HG03159 (cell line): ENCODE measurements around the gene AFP.
"Not testable (repeated sequence)": the region's sequence is repeated elsewhere in the genome, so short reads cannot be mapped to it uniquely, and the experiment has no call there.

Experiments
- ATAC-seq: cut with Tn5 transposase; IDR thresholded peaks from one replicate; pipeline ENCODE4 v1.9.1; 2021; ENCODE audit warnings: mild to moderate bottlenecking, moderate library complexity; ENCODE audit not compliant: unreplicated experiment

Gene AFP

DNA sequence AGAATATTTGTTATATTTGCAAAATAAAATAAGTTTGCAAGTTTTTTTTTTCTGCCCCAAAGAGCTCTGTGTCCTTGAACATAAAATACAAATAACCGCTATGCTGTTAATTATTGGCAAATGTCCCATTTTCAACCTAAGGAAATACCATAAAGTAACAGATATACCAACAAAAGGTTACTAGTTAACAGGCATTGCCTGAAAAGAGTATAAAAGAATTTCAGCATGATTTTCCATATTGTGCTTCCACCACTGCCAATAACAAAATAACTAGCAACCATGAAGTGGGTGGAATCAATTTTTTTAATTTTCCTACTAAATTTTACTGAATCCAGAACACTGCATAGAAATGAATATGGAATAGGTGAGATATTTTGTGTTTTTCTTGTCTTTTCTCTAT lies at the start of gene AFP:
AFP (plus strand) TSS at position 238 of the 400 bp plus-strand sequence; CDS start at position 280, 42 bp downstream.
- ATAC-seq: no peak

DNA sequence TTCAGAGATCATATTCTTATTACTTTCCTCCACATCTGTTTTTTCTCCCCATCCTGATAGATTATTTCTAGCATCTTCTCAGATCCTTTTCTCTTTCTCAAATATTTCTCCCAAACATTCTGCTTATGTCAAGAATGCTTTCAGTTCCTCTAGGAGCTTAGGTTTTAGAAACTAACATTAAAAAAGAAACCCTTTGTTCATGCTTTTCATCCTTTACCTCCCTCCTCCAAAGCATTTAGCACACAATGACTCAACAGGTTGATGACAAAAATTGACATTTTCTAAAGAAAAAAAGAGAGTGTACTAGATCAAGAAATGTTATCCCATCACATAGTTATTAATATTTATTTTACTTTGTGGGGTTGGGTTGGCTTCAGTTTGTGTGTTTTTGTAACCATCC lies 48.5 kb upstream of the AFP start:
- no peak for ATAC-seq

DNA sequence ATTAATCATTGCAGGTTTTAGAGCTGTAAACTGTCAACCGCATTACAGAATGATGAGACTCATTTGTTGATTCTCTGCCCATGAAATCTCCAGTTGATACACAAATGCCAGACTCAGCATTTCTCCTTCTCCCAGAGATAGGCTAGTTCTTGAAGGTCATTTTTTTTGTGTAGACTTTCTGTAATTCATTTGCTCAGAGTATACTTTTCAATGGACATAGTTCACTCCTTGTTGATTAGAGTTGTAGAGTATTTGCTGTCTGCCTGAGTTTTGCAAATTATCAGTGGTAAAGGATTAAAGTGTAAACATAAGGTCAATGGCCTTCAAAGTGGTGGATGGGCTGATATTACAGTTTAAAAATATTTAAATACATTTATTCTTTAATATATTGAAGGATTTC lies 47.1 kb upstream of the AFP start:
- ATAC-seq: no peak

DNA sequence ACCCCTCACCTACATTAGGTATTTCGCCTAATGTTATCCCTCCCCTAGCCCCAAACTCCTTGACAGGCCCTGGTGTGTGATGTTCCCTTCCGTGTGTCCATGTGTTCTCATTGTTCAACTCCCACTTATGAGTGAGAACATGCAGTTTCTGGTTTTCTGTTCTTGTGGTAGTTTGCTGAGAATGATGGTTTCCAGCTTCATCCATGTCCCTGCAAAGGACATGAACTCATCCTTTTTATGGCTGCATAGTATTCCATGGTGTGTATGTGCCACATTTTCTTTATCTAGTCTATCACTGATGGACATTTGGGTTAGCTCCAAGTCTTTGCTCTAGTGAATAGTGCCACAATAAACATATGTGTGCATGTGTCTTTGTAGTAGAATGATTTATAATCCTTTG lies 46.4 kb upstream of the AFP start:
- not testable (repeated sequence) for ATAC-seq

DNA sequence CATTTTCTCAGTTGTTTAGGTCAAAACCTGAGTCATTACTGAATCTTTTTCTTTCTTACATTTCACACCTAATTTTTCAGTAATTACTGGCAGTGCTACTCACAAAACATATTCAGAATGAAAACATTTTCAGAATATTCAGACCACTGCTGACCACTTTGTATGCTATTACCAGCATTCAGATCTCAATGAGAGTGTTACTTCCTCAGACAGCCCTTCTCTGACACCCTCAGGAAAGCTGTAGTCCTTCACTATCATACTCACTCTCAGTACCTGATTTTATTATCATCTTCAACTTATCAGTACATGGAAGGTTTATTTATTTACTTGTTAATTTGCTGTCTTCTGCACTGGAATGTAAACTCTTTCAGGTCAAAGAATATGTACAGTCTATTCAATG lies 44.2 kb upstream of the AFP start:
- ATAC-seq: no peak

DNA sequence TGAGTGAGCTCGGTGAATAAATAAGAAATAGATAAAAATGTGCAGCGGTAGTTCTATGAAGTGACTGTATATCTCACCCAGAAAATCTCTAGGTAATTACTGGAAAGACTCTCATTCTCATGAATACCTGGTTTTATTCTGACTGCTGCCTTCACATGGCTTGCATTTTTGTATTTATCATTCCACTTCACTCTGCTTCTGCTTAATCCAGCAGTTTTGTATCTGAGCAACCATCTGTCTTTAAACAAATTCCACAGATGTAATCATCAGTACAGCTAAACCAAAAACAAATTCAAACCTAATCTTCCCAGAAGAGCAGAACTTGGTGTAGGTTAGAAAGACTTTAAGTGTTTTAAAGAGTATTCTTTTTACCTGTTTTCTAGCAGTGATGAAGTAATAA lies 43.1 kb upstream of the AFP start:
- no peak for ATAC-seq

DNA sequence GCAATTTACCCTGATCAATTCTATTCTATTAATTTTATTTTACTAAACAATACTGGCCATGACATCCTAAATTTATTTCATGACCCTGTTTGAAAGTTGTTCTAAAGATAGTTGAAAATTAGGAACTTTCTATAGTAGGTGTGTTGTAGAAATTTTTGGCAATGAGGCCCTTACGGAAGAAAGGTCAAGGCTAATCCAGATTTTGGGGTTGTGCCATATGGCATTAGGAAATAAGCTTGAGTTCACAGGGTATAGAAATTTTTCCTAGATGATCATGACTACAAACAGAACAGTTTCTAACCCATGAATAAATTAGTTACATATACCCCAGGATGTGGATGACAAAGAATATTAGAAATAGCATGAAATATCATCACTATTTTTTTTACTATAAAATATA lies 39.7 kb upstream of the AFP start:
- ATAC-seq: no peak

DNA sequence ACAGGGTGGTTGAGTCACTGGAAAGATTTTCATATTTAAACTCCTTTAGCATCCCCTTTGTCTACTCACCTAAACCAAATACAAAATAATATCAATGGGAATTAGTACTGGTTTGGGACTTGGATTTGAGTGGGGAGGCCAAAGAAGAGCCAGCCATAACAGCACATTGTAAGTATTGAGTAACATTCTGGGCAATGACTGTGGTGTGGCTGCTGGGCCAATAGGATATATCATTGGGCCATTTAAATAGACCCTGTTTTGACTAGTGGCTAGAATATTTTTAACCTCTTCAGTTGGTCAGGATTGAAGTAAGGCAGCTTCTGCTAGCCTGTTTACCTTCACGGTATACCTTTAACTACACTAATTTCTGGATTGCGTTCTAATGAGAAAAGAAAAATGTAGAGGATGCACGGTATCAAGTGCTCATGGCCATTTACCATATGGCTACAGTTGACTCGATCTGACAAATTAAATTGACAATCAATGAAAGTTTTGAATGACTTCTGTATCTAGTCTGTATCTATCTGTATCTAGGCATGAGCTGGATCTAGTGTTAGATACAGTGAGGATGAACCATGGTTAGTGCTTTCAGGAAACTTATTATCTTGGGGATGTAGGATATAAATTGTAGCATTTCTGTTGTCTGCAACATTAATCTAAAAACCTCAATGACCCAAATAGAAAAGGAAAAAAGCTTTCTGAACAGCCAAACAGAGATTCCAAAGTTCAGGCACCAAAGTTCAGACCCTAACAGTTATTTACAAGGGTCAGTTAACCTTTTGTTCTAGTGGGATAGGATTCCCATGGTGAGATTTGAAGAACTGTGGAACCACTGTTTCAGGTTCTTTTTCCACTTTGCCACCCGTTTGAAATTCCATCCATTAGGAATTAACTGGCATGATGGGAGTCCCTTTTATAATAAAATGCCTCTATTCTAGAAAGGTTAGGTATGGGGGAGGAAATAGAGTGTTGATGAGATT lies 38.7 kb upstream of the AFP start:
- ATAC-seq: no peak

DNA sequence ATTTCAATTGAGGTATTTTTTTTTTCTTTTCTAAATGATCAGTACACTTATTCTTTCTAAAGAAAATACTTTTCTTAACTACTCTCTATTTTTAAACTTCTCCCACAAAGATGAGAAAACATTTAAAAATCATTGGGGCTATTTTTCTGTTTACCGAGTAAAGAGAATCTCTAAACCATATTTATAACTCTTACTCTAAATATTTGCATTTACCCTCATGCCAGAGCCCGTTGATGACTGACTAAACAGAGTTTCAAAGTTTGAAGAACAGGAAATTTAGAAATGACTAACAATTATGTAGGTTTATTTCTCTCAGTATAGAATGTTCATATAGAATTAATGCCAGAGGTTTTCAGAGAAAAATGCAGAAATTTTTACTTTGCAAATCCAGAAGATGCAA lies 34.6 kb upstream of the AFP start:
- no peak for ATAC-seq

DNA sequence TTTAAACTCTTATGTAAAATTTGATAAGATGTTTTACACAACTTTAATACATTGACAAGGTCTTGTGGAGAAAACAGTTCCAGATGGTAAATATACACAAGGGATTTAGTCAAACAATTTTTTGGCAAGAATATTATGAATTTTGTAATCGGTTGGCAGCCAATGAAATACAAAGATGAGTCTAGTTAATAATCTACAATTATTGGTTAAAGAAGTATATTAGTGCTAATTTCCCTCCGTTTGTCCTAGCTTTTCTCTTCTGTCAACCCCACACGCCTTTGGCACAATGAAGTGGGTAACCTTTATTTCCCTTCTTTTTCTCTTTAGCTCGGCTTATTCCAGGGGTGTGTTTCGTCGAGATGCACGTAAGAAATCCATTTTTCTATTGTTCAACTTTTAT lies 32.0 kb upstream of the AFP start, which contains the start of gene ALB:
ALB (plus strand) TSS at position 246 of the 400 bp plus-strand sequence; CDS start at position 287, 41 bp downstream.
- ATAC-seq: no peak

DNA sequence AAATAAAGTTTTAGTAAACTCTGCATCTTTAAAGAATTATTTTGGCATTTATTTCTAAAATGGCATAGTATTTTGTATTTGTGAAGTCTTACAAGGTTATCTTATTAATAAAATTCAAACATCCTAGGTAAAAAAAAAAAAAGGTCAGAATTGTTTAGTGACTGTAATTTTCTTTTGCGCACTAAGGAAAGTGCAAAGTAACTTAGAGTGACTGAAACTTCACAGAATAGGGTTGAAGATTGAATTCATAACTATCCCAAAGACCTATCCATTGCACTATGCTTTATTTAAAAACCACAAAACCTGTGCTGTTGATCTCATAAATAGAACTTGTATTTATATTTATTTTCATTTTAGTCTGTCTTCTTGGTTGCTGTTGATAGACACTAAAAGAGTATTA lies 31.6 kb upstream of the AFP start:
- no peak for ATAC-seq

DNA sequence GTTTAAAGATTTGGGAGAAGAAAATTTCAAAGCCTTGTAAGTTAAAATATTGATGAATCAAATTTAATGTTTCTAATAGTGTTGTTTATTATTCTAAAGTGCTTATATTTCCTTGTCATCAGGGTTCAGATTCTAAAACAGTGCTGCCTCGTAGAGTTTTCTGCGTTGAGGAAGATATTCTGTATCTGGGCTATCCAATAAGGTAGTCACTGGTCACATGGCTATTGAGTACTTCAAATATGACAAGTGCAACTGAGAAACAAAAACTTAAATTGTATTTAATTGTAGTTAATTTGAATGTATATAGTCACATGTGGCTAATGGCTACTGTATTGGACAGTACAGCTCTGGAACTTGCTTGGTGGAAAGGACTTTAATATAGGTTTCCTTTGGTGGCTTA lies 30.9 kb upstream of the AFP start:
- no peak for ATAC-seq

DNA sequence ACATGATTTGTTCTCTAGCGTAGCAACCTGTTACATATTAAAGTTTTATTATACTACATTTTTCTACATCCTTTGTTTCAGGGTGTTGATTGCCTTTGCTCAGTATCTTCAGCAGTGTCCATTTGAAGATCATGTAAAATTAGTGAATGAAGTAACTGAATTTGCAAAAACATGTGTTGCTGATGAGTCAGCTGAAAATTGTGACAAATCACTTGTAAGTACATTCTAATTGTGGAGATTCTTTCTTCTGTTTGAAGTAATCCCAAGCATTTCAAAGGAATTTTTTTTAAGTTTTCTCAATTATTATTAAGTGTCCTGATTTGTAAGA lies 29.5 kb upstream of the AFP start:
- ATAC-seq: no peak

DNA sequence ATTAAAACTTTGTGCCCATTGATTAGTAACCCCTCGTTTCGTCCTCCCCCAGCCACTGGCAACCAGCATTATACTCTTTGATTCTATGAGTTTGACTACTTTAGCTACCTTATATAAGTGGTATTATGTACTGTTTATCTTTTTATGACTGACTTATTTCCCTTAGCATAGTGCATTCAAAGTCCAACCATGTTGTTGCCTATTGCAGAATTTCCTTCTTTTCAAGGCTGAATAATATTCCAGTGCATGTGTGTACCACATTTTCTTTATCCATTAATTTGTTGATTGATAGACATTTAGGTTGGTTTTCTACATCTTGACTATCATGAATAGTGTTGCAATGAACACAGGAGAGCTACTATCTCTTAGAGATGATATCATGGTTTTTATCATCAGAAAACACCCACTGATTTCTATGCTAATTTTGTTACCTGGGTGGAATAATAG lies 28.8 kb upstream of the AFP start:
- ATAC-seq: no peak

DNA sequence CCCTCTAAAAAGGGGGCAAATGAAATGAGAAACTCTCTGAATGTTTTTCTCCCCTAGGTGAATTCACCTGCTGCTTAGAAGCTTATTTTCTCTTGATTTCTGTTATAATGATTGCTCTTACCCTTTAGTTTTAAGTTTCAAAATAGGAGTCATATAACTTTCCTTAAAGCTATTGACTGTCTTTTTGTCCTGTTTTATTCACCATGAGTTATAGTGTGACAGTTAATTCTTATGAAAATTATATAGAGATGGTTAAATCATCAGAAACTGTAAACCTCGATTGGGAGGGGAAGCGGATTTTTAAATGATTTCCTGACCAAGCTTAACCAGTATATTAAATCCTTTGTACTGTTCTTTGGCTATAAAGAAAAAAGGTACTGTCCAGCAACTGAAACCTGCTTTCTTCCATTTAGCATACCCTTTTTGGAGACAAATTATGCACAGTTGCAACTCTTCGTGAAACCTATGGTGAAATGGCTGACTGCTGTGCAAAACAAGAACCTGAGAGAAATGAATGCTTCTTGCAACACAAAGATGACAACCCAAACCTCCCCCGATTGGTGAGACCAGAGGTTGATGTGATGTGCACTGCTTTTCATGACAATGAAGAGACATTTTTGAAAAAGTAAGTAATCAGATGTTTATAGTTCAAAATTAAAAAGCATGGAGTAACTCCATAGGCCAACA lies 27.7 kb upstream of the AFP start:
- no peak for ATAC-seq

DNA sequence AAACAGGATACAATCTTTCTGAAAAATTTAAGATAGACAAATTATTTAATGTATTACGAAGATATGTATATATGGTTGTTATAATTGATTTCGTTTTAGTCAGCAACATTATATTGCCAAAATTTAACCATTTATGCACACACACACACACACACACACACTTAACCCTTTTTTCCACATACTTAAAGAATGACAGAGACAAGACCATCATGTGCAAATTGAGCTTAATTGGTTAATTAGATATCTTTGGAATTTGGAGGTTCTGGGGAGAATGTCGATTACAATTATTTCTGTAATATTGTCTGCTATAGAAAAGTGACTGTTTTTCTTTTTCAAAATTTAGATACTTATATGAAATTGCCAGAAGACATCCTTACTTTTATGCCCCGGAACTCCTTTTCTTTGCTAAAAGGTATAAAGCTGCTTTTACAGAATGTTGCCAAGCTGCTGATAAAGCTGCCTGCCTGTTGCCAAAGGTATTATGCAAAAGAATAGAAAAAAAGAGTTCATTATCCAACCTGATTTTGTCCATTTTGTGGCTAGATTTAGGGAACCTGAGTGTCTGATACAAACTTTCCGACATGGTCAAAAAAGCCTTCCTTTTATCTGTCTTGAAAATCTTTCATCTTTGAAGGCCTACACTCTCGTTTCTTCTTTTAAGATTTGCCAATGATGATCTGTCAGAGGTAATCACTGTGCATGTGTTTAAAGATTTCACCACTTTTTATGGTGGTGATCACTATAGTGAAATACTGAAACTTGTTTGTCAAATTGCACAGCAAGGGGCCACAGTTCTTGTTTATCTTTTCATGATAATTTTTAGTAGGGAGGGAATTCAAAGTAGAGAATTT lies 26.8 kb upstream of the AFP start:
- no peak for ATAC-seq

DNA sequence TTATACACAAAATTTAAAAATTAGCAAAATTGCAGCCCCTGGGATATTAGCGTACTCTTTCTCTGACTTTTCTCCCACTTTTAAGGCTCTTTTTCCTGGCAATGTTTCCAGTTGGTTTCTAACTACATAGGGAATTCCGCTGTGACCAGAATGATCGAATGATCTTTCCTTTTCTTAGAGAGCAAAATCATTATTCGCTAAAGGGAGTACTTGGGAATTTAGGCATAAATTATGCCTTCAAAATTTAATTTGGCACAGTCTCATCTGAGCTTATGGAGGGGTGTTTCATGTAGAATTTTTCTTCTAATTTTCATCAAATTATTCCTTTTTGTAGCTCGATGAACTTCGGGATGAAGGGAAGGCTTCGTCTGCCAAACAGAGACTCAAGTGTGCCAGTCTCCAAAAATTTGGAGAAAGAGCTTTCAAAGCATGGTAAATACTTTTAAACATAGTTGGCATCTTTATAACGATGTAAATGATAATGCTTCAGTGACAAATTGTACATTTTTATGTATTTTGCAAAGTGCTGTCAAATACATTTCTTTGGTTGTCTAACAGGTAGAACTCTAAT lies 26.0 kb upstream of the AFP start:
- no peak for ATAC-seq

DNA sequence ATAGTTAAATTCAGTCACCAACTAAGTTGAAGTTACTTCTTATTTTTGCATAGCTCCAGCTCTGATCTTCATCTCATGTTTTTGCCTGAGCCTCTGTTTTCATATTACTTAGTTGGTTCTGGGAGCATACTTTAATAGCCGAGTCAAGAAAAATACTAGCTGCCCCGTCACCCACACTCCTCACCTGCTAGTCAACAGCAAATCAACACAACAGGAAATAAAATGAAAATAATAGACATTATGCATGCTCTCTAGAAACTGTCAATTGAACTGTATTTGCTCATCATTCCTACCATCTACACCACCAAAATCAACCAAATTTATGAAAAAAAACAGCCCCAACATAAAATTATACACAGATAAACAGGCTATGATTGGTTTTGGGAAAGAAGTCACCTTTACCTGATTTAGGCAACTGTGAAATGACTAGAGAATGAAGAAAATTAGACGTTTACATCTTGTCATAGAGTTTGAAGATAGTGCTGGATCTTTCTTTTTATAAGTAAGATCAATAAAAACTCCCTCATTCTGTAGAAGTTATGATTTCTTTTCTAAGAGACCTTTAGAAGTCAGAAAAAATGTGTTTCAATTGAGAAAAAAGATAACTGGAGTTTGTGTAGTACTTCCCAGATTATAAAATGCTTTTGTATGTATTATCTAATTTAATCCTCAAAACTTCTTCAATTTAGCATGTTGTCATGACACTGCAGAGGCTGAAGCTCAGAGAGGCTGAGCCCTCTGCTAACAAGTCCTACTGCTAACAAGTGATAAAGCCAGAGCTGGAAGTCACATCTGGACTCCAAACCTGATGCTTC lies 24.9 kb upstream of the AFP start:
- ATAC-seq: no peak

DNA sequence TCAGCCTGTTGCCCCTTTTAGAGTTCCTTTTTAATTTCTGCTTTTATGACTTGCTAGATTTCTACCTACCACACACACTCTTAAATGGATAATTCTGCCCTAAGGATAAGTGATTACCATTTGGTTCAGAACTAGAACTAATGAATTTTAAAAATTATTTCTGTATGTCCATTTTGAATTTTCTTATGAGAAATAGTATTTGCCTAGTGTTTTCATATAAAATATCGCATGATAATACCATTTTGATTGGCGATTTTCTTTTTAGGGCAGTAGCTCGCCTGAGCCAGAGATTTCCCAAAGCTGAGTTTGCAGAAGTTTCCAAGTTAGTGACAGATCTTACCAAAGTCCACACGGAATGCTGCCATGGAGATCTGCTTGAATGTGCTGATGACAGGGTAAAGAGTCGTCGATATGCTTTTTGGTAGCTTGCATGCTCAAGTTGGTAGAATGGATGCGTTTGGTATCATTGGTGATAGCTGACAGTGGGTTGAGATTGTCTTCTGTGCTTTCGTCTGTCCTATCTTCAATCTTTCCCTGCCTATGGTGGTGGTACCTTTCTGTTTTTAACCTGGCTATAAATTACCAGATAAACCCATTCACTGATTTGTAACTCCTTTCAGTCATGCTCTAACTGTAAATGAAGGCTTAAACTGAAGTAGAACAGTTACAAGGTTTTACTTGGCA lies 24.1 kb upstream of the AFP start:
- no peak for ATAC-seq
